GM12878 (cell line): ENCODE results near the gene MAP3K5. TPM values are rescaled to one million over a fixed set of nuclear protein-coding genes. Genes with fewer than 3 reads are reported as not detected.

Experiments
- ATAC-seq: fragments of 200-7000 bp; cut with Tn5 transposase; 3 replicates; pipeline ENCODE4 v1.9.1; 2020; ENCODE audit warnings: mild to moderate bottlenecking, moderate library complexity
- BruUV-seq: library from RNA; stranded (reverse); fragments of 400-500 nt; replicated peaks from 2 replicates; lab custom pipeline; 2021; lab: Mats Ljungman, UMichigan
- CTCF ChIA-PET: fragments of 300-600 bp; sonication (Branson Sonifier 250); formaldehyde crosslinking; extraction: SDS; loops from one replicate; lab custom pipeline; 2021; ENCODE audit warnings: inconsistent platforms; lab: Yijun Ruan, JAX
- POLR2A ChIA-PET: fragments of 350-600 bp; formaldehyde crosslinking; extraction: SDS; loops from one replicate; lab custom pipeline; 2021; ENCODE audit warnings: inconsistent platforms; lab: Charles Lee
- RAD21 ChIA-PET: fragments of 300-600 bp; sonication (Branson Sonifier 250); formaldehyde crosslinking; loops from one replicate; lab custom pipeline; 2023; ENCODE audit warnings: antibody characterized with exemption; ENCODE audit not compliant: unreplicated experiment; lab: Charles Lee
- SMC1A ChIA-PET: fragments of 300-600 bp; sonication (Branson Sonifier 250); formaldehyde crosslinking; loops from one replicate; lab custom pipeline; 2023; ENCODE audit not compliant: unreplicated experiment, uncharacterized antibody; lab: Charles Lee
- DNase-seq: peaks from one replicate; pipeline ENCODE4 v3.0.0-alpha.2; 2011; ENCODE audit warnings: low read depth, low spot score
- FAIRE-seq: peaks from 3 replicates; lab custom pipeline; 2011; peaks lifted over from hg19 to GRCh38; lab: Jason Lieb, UNC
- H2AFZ ChIP-seq: 2 replicates; pipeline ENCODE4 v1.6.0; 2011; ENCODE audit warnings: low read depth, low read length, control low read depth; ENCODE audit not compliant: control insufficient read depth
- H3K27ac ChIP-seq: 2 replicates; pipeline ENCODE4 v1.5.1; 2011; ENCODE audit warnings: control low read depth; ENCODE audit not compliant: control insufficient read depth, insufficient read depth
- H3K27me3 ChIP-seq, 2 experiments: replicated peaks in 1 of 2; 2 replicates each; pipeline versions ENCODE4 v1.6.0 to v1.6.1; 2011; ENCODE audit warnings: low read length in 1 of 2; ENCODE audit not compliant: control insufficient read depth in 2 of 2, insufficient read depth in 2 of 2
- H3K36me3 ChIP-seq, 2 experiments: 2 replicates each; pipeline ENCODE4 v1.5.1; 2011; ENCODE audit warnings: low read length in 1 of 2; ENCODE audit not compliant: control insufficient read depth in 2 of 2, insufficient read depth in 2 of 2
- H3K4me1 ChIP-seq: 2 replicates; pipeline ENCODE4 v1.6.1; 2011; ENCODE audit warnings: mild to moderate bottlenecking, low read length, moderate library complexity, mixed read lengths; ENCODE audit not compliant: control insufficient read depth, insufficient read depth
- H3K4me2 ChIP-seq: 2 replicates; pipeline ENCODE4 v1.6.0; 2011; ENCODE audit warnings: control low read depth; ENCODE audit not compliant: control insufficient read depth, insufficient read depth
- H3K4me3 ChIP-seq: fragments of 200-600 bp; sonication (generic); 2 replicates; pipeline ENCODE4 v1.5.1; 2016
- H3K79me2 ChIP-seq: 2 replicates; pipeline ENCODE4 v1.6.0; 2011; ENCODE audit warnings: low read length; ENCODE audit not compliant: control insufficient read depth, insufficient read depth
- H3K9ac ChIP-seq: 2 replicates; pipeline ENCODE4 v1.8.0; 2011; ENCODE audit warnings: low read length, control low read depth, mixed read lengths; ENCODE audit not compliant: control insufficient read depth, insufficient read depth
- H3K9me3 ChIP-seq: replicated peaks from 3 replicates; pipeline ENCODE4 v1.5.1; 2011; ENCODE audit warnings: mild to moderate bottlenecking, low read length; ENCODE audit not compliant: control insufficient read depth, insufficient read depth
- H4K20me1 ChIP-seq: 2 replicates; pipeline ENCODE4 v1.6.0; 2011; ENCODE audit not compliant: control insufficient read depth, insufficient read depth
- BCLAF1 ChIP-seq: fragments of 450-650 bp; IDR thresholded peaks from 2 replicates; pipeline ENCODE4 v1.6.1; 2017; ENCODE audit warnings: antibody characterized with exemption, mild to moderate bottlenecking, moderate library complexity
- E4F1 ChIP-seq: fragments of 450-650 bp; IDR thresholded peaks from 2 replicates; pipeline ENCODE4 v1.6.1; 2018; ENCODE audit warnings: borderline replicate concordance, mild to moderate bottlenecking; ENCODE audit not compliant: partially characterized antibody
- ESRRA ChIP-seq: IDR thresholded peaks from 2 replicates; pipeline ENCODE4 v1.6.1; 2012; ENCODE audit warnings: mild to moderate bottlenecking, low read length, improper control_type of control experiment
- GATAD2B ChIP-seq: fragments of 450-650 bp; conservative IDR thresholded peaks from 2 replicates; pipeline ENCODE4 v1.6.1; 2017; ENCODE audit warnings: low read depth, mild to moderate bottlenecking, moderate library complexity
- IRF4 ChIP-seq: IDR thresholded peaks from 2 replicates; pipeline ENCODE4 v1.6.1; 2011; ENCODE audit warnings: low read depth, low read length
- NR2C1 ChIP-seq: fragments of 450-650 bp; IDR thresholded peaks from 2 replicates; pipeline ENCODE4 v1.6.1; 2017; ENCODE audit warnings: antibody characterized with exemption, mild to moderate bottlenecking, moderate library complexity
- PAX8 ChIP-seq: fragments of 450-650 bp; IDR thresholded peaks from 2 replicates; pipeline ENCODE4 v1.6.1; 2017; ENCODE audit warnings: mild to moderate bottlenecking, moderate library complexity
- RB1 ChIP-seq: fragments of 450-650 bp; formaldehyde crosslinking; IDR thresholded peaks from 2 replicates; pipeline ENCODE4 v1.6.1; 2017; ENCODE audit warnings: mild to moderate bottlenecking, borderline replicate concordance
- RFX5 ChIP-seq: IDR thresholded peaks from 2 replicates; pipeline ENCODE4 v1.6.1; 2011; ENCODE audit warnings: low read depth, low read length, improper control_type of control experiment
- SP1 ChIP-seq: IDR thresholded peaks from one replicate; pipeline ENCODE4 v1.6.1; 2011; ENCODE audit warnings: low read depth, low read length
- SRF ChIP-seq, 2 experiments: IDR thresholded peaks; 2 replicates each; pipeline ENCODE4 v1.6.1; 2011; ENCODE audit warnings: low read depth in 2 of 2, low read length in 2 of 2, mild to moderate bottlenecking in 1 of 2, moderate library complexity in 1 of 2
- SUZ12 ChIP-seq: fragments of 200-600 bp; sonication (generic); IDR thresholded peaks from one replicate; pipeline ENCODE4 v1.6.1; 2018; ENCODE audit warnings: antibody characterized with exemption, mild to moderate bottlenecking; ENCODE audit not compliant: unreplicated experiment
- ZBTB33 ChIP-seq: fragments of 450-650 bp; IDR thresholded peaks from 2 replicates; pipeline ENCODE4 v1.6.1; 2017; ENCODE audit warnings: mild to moderate bottlenecking
- WGBS: methylation state at CpG from one replicate; pipeline ENCODE4 v1.1.6; 2016; ENCODE audit warnings: low lambda C conversion rate; ENCODE audit not compliant: insufficient replicate concordance, insufficient coverage; ENCODE audit errors: missing lambda C conversion rate; 5-methylcytosine and 5-hydroxymethylcytosine counted together
- in situ Hi-C: fragments of 300-500 bp; cut with MboI; formaldehyde crosslinking; loops from 9 replicates; pipeline ENCODE4 v1.14.3; 2018; ENCODE audit warnings: mixed read lengths
- intact Hi-C: fragments of 100-400 bp; cut with micrococcal nuclease; formaldehyde crosslinking; loops from one replicate; pipeline ENCODE4 v1.14.2; 2022; ENCODE audit not compliant: unreplicated experiment
- polyA plus RNA-seq, 11 experiments: library from polyadenylated mRNA; depleted of rRNA in 4 of 11; unstranded in 6 of 11; stranded (reverse) in 5 of 11; fragments of >200 nt; fragmentation: Nextera tagmentation in 4 of 11; fragmentation: Illumina TruSeq in 1 of 11; extraction: Ambion mirVana in 4 of 11; extraction: Trizol in 1 of 11; gene quantifications; 1 replicate in 1 of 11; 2 replicates in 10 of 11; pipeline versions ENCODE4 v1.2.1 to v1.2.3, GENCODE V29; 2011 to 2016; ENCODE audit warnings: inconsistent platforms in 2 of 11, missing spikeins in 2 of 11, low read depth in 1 of 11
- total RNA-seq, 4 experiments: library from RNA; depleted of rRNA in 3 of 4; stranded (reverse); fragments of >200 nt in 3 of 4; fragmentation: Illumina TruSeq in 1 of 4; extraction: Trizol in 1 of 4; gene quantifications; 2 replicates each; pipeline versions ENCODE4 v1.2.1 to v1.2.3, GENCODE V29; 2013 to 2021
- TF ChIP-seq, protein P1 (sequence below): IDR thresholded peaks from 2 replicates; pipeline ENCODE4 v1.6.1; 2011; ENCODE audit warnings: borderline replicate concordance, low read depth, mild to moderate bottlenecking, moderate library complexity, mixed read lengths, low read length; ENCODE audit not compliant: insufficient read depth; ENCODE audit errors: extremely low read length
- TF ChIP-seq, protein P2 (sequence below): IDR thresholded peaks from 2 replicates; pipeline ENCODE4 v1.6.1; 2012; ENCODE audit warnings: low read depth, low read length, improper control_type of control experiment

Gene MAP3K5
- total and polyA plus RNA-seq, 10 of the 15 experiments (the other 5 are each of a cell fraction or from before 2014, with no cell fraction given) = 5.4 to 34.3 (median 26.4) TPM

- no peak for FAIRE-seq
- intact Hi-C loops = no loop called here
- no TSS peak for BruUV-seq
- TF ChIP-seq SUZ12 (no peak), ZBTB33 (no peak), SRF (IDR thresholded peaks at IDR 0.05; ENCODE audit: low read depth in 2 of 2, low read length in 2 of 2) (no peak), ESRRA (no peak), NR2C1 (no peak), GATAD2B (no peak), BCLAF1 (no peak), E4F1 (no peak), RB1 (no peak), IRF4 (no peak), PAX8 (no peak), SP1 (no peak), RFX5 (no peak)
- TF ChIP-seq, protein P1, sequence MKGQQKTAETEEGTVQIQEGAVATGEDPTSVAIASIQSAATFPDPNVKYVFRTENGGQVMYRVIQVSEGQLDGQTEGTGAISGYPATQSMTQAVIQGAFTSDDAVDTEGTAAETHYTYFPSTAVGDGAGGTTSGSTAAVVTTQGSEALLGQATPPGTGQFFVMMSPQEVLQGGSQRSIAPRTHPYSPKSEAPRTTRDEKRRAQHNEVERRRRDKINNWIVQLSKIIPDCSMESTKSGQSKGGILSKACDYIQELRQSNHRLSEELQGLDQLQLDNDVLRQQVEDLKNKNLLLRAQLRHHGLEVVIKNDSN = no peak
- TF ChIP-seq, protein P2, sequence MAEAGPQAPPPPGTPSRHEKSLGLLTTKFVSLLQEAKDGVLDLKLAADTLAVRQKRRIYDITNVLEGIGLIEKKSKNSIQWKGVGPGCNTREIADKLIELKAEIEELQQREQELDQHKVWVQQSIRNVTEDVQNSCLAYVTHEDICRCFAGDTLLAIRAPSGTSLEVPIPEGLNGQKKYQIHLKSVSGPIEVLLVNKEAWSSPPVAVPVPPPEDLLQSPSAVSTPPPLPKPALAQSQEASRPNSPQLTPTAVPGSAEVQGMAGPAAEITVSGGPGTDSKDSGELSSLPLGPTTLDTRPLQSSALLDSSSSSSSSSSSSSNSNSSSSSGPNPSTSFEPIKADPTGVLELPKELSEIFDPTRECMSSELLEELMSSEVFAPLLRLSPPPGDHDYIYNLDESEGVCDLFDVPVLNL = no peak
Measured at GRCh38 chr6:136604328-136604825, 187.9 kb downstream of the MAP3K5 start.

More at GRCh38 chr6:136604328-136604825, 187.9 kb downstream of the MAP3K5 start:
- Histone ChIP-seq H3K4me1 (no peaks in the 10 kb centered on the region), H3K4me2 (no peak overlapping the region), H3K9me3 (no peaks in the 10 kb centered on the region), H3K27me3 (no peaks in the 10 kb centered on the region), H4K20me1 (no peaks in the 10 kb centered on the region), H3K4me3 (no peak overlapping the region), H3K9ac (no peak overlapping the region), H3K27ac (no peak overlapping the region), H3K36me3 (peaks cover 7 to 45% of the 10 kb centered on the region in 2 experiments), H3K79me2 (no peaks in the 10 kb centered on the region), H2AFZ (no peak overlapping the region)
- in situ Hi-C loops = no loop called here
- WGBS = 89% methylated on average over 1 of the region's 1 CpG
- DNase-seq (no peak), ATAC-seq (no peak)
- ChIA-PET SMC1A (interaction anchor here (0.6 to 3.1 kb wide), 2 partner anchors 20 to 40 kb away, joined by 3 to 8 read pairs; no protein-coding TSS in a partner anchor), RAD21 (no interaction called here), CTCF (interaction anchor here (0.6 to 0.8 kb wide), 2 partner anchors 89 to 186 kb away, joined by 3 read pairs; no protein-coding TSS in a partner anchor), POLR2A (interaction anchor here (0.5 to 0.6 kb wide), 2 partner anchors 183 to 218 kb away, joined by 3 to 5 read pairs; partner anchors contain the start of gene PEX7)
